ENCODE data around the gene ATXN1.
"Not testable (repeated sequence)": the region's sequence is repeated elsewhere in the genome, so short reads cannot be mapped to it uniquely, and the experiment has no call there.

The ATXN1 gene

DNA sequence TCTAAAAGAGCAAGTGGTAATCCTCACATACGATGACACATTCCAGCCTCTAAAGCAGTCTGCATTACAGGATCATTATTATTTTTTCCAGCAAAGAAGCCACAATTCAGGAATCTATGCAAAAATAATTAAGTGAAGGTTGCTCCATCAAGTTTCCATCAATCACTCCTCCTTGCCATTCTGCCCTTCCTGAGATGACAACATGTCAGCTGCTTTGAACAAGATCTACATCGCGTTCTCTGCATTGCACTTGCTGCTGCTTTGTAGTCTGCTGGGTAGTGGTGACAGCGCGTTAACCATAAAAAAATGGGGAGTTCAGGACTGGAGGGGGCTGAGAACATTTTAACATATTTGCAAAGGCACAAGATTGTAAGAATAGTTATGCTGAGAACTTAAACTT, 375.2 kb downstream of the ATXN1 start:
- DNase-seq (ENCODE audit: low read depth) = no peak

GRCh38 chr6:16383607-16384206, 377.6 kb downstream of the ATXN1 start:
- no peak for DNase-seq (ENCODE audit: low read depth)

DNA sequence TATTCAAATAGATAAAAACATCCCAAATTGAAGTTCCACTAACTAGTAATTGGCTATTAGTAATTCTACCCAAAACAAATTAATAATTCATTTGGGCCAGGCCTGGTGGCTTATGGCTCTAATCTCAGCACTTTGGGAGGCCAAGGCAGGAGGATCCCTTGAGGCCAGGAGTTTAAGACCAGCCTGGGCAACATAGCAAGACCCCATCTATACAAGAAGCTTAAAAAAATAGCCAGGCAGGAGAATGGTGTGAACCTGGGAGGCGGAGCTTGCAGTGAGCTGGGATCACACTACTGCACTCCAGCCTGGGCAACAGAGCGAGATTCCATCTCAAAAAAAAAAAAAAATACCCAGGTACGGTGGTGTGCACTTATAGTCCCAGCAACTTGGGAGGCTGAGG, 379.3 kb downstream of the ATXN1 start:
- DNase-seq (ENCODE audit: low read depth) = not testable (repeated sequence)

GRCh38 chr6:16380220-16380809, 380.9 kb downstream of the ATXN1 start:
- DNase-seq (ENCODE audit: low read depth) = no peak

DNA sequence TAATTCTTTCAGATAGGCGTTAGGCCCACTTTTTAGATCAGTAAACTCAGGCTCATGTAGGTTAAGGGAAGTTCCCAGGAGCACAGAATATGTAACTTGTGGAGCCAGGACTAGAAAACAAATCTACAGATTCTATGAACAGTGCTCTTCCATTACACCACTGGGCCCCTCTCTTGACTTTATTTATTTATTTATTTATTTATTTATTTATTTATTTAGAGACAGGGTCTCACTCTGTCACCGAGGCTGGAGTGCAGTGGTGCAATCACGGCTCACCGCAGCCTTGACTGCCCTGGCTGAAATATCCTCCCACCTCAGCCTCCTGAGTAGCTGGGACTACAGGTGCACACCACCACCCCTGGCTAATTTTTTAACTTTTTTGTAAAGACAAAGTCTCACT, 382.9 kb downstream of the ATXN1 start:
- not testable (repeated sequence) for DNase-seq (ENCODE audit: low read depth)

- no peak for DNase-seq (ENCODE audit: low read depth)
Measured at GRCh38 chr6:16377470-16377869, 383.8 kb downstream of the ATXN1 start.

DNA sequence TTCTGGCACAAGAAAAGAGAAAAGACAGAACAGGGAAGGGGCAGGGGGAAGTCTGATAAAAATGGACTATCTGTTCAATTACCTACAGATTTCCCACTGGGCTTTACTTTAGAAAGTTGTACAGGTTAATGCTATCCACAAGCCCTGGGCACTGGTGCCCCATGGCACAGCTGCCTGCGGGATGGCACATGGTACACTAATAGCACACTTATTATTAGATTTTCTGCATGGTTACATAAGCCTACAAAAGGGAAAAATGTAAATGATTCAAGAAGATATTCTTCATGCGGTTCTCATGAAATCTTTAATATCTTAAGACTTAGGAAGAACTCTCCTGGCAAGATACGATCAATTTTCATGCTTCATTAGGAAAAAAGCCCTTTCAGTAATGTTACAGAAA, 385.4 kb downstream of the ATXN1 start:
- DNase-seq (ENCODE audit: low read depth) = no peak

DNA sequence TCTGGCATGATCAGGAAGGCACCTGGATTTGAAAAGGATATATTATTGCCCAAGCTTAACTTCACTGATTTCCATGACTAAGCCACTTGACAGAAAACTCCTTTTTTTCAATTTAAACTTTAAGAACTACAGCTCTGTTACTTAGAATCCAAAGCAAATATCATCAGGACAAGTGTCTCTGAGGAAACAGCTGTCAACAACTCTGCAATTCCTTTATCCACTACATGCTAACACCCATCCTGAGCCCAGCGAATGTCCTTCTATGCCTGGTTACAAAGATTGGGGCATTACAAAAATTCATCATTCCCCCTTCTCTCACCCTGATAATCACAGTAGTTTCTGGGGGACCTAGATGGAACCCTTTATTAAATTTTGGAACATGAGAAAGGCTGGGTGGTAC, 386.1 kb downstream of the ATXN1 start:
- DNase-seq (ENCODE audit: low read depth) = no peak

DNA sequence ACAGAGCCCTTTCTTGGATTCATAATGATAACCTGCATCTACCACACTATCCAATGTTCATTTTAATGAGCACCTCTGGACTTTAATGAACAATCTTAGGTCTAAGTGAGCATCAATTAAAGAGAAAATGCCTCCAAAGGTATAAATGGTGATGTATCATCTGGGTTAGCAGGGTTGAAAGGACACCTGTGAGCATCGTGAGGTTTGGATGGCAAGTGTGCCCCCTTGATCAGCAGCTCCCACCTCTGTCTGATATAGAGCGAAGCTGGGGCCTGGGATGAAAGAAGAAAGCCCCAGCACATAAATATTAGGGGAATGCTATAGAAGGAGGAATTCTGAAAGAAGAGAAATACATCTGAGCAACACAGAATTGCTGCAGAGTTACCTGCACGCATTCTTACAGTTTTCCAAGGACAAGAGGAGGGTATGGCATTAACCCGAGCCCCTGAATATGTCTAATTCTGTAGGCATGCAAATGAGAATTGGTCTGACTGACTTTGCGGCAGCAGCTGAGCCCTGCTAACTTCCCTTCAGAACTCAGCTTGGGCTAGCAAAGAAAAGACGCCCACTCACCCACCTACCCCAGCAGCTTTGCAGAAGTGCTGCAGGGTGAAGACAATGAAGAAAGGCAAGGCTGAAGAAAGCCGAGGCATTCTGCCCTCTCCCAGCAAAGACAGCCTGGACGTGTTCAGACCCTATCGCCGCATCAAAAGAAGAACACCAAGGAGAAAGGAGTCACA, 386.6 kb downstream of the ATXN1 start:
- no peak for DNase-seq (ENCODE audit: low read depth)

DNA sequence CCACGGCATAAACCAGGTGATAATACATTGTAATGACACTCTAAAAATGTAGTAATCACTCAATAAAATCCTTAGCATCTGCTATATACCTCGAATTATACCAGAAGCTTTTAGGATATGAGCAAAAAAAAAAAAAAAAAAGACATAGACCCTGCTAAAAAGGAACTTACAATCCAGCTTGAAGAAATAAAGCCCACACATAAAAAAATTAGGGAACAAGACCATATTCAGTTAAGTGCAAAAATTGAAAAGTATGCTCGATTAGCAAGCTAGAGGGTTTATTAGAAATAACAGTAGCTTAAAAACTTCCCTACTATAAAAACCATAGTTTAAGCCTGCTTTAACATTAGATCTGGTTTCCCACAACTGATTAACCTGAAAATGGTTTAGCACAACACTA, 387.2 kb downstream of the ATXN1 start:
- DNase-seq (ENCODE audit: low read depth) = no peak

DNA sequence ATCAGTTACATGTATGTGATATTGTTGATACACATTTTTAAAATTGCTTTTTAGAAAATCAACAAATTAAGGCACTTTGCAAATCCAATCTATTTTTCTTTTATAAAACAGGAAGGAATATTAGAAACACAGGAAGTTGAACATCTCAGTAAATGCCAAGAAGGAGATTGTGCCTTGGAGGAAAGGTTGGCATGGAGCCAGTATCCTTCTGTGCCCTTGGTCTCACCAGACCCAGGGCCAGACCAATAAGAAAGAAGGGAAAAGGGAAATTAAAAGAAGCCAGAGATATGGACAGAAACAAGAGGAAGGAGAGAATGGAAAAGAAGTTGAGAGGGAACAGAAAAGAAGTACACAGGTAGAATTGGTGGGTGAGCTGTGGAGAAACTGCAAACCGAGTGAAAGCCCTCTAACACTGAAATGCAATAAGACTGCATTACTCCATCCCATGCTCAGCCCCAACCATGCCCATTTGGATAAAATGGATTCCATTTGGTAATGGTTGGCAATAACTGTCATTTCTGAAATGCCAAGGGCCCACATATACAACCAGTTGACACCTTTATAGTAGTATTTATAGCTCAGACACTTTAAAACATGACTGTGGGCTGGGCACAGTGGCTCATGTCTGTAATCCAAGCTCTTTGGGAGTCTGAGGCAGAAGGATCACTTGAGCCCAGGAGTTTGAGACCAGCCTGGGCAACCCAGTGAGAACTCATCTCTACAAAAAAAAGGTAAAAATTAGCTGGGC, 389.1 kb downstream of the ATXN1 start:
- no peak for DNase-seq (ENCODE audit: low read depth)

- no peak for DNase-seq (ENCODE audit: low read depth)
Measured at GRCh38 chr6:16371401-16371800, 389.9 kb downstream of the ATXN1 start.

- DNase-seq (ENCODE audit: low read depth) = no peak
Measured at GRCh38 chr6:16370943-16371342, 390.3 kb downstream of the ATXN1 start.

DNA sequence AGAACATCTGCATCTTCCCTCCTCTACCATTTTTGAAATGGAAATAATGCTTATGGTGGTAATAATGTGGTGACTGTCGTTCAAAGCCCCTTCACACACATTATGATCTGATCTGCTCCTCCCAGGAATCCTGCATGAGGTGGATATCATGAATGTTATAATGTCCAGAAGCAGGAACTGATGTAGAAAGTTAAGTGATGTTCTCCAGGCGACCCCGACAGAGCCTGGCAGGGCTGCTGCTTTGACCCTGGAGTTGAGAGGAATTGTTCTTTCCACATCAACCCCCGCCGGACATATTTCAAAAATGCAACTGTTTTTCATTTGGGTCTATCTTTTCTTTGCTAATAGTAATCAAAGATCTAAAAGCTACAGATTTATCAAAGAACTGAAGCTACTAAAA, 391.3 kb downstream of the ATXN1 start:
- DNase-seq (ENCODE audit: low read depth) = no peak

DNA sequence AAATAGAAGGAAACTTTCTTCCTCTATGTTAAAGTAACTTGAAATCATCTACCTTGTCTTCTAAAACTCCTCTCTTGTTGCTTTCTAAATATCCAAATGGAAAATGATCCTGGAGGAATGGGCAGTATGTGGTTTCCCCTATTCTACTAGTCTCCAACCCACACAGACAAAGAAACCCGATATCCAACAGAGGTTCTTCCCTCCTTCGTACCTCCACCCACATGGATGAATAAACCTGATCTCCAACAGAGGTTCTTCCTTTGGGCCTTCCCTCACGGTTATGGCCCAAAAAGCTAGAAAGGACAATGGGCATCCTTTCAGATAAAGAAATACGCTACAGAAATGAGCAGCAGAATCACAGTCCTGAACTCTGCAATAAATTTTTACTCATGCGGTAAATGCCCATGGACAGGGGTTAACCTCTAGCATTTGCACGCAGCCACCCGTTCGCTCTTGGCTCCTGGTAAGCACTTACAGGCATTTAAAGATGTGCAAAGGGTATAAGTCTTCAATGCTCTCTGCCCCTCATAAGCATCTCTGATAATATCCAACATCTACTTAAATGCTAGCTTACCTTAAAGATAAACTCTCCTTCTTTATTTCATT, 392.0 kb downstream of the ATXN1 start:
- DNase-seq (ENCODE audit: low read depth) = no peak

DNA sequence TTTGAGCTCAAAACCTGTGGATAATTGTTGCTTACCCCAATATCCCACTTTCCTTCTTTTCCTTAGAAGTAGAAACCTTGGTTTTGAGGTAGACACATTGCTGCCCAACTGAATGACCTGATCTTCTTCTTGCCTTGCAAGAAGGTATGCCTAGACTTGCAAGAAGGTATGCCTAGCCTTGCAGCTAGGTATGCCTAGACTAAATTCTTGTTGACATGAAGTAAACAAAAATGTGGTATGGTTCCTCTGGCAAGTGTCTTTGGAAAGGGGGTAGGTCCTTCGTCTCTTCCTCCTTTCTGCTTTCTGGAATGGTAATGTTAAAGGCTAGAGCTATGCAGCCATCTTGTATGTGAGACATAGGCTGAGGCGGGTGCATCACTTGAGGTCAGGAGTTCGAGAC, 393.7 kb downstream of the ATXN1 start:
- DNase-seq (ENCODE audit: low read depth) = no peak

DNA sequence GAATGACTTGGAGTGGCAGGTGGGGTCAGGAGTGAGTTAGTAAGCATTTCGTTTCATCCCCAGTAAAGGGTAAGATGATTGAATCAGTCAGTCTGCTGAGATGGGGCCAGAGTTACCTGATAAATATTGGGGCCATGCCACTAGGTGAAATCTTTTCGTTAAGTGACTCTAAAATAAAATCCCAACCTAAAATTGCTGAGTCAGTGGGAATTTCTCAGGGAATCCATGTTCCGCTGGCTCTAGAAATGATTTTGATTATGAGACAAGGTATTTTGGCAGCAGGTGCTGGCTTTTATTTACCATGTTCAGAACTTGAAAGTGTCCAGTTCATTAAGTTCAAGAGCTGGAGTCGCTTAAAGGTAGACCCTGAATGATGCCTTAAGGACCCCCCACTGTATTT, 397.5 kb downstream of the ATXN1 start:
- DNase-seq (ENCODE audit: low read depth) = no peak

- DNase-seq (ENCODE audit: low read depth) = no peak
Measured at GRCh38 chr6:16362819-16363589, 398.3 kb downstream of the ATXN1 start.

GRCh38 chr6:16362296-16362695, 399.0 kb downstream of the ATXN1 start:
- DNase-seq (ENCODE audit: low read depth) = no peak

DNA sequence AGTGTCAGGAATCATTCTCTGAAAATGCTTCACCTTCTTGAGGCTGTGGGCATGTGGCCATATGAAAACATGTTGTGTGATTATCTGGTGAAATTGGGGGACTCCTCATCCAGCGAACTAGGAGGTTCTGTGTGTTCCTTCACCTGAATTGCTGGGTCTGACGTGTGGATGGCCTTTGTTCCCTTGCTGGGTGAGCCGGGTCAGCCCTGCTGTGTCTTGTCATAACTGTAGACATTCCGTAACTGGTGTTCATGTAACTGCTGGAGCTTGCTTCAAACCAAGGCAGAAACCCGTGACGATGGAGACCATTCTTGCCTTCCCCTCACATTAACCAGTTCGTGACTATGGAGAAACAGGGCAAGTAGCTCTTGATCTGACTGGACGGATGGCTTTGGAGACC, 399.4 kb downstream of the ATXN1 start:
- no peak for DNase-seq (ENCODE audit: low read depth)

GRCh38 chr6:16361121-16361520, 400.1 kb downstream of the ATXN1 start:
- no peak for DNase-seq (ENCODE audit: low read depth)

- no peak for DNase-seq (ENCODE audit: low read depth)
Measured at GRCh38 chr6:16360365-16360764, 400.9 kb downstream of the ATXN1 start.
